ENCODE data around the gene EPHA6. TPM values are rescaled to one million over a fixed set of nuclear protein-coding genes. Genes with fewer than 3 reads are reported as not detected.
"Not testable (repeated sequence)": the region's sequence is repeated elsewhere in the genome, so short reads cannot be mapped to it uniquely, and the experiment has no call there.

EPHA6 gene
- total RNA-seq, 2 experiments from 2014 or later = not detected

DNA sequence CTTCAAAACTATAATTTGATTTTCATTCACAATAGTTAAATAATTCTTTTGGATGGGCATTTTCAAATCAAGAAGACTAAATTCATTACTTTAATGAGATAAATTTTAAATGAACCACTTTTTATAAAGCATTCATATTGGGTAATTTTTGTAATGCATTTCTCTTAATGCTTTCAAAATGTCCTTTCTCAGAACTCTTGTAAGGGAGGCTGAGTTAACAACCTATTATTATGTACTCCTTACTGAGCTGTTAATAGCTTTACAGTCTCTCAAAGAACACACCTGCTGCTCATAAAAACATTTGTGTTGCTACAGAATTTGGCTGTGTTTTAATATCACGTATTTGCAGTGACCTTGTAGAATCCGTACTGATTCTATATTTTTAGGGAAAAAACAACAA lies 616.2 kb downstream of the EPHA6 start:
- H3K4me1 Mint-ChIP-seq = no peaks in the 10 kb centered on the region
- no peak overlapping the region for H3K4me3 Mint-ChIP-seq
- peaks cover 9% of the 10 kb centered on the region for H3K9me3 Mint-ChIP-seq
- DNase-seq = no peak
- H3K36me3 Mint-ChIP-seq = no peaks in the 10 kb centered on the region
- no peak overlapping the region for H3K27ac Mint-ChIP-seq
- no peaks in the 10 kb centered on the region for H3K27me3 Mint-ChIP-seq

DNA sequence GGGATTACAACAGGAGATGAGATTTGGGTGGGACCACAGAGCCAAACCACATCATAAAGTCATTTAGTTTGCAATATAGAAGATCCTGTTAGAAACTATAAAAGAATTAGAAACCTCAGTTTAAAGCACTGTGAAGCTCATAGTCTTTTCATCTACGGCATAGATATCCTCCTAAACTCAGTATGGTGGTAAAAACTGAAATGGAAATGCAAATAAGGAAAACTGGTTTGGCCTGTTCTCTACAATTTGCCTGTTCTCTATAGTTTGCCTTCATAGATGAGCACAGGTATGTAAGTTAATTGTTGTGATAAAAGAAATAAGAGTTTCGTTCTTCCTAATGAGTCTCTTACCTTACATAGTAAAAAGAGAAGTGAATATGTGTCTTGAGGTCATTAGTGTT lies 618.5 kb downstream of the EPHA6 start:
- Mint-ChIP-seq H3K4me1 (no peaks in the 10 kb centered on the region), H3K36me3 (no peaks in the 10 kb centered on the region), H3K9me3 (no peaks in the 10 kb centered on the region), H3K27me3 (no peaks in the 10 kb centered on the region), H3K27ac (no peak overlapping the region), H3K4me3 (no peak overlapping the region)
- DNase-seq = no peak

DNA sequence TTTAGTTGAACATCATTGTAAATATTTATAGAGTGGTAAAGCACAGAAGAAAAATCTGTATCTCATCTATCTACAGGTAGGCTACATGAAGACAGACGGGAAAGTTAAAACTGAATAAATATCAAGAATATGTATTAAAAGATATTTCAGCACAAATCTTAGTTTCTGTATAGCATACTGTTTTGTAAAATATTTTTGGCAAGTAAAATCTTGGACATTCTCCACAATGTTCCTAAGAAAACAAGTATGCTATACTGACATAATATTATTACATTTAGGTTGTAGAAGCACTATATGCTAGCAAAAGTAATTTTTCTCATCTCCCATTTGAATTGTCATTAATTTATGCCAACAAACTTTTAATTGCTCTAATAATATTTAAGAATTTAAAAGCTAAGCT lies 623.7 kb downstream of the EPHA6 start:
- Mint-ChIP-seq H3K27me3 (no peaks in the 10 kb centered on the region), H3K9me3 (no peaks in the 10 kb centered on the region), H3K36me3 (no peaks in the 10 kb centered on the region), H3K4me1 (no peaks in the 10 kb centered on the region), H3K4me3 (no peak overlapping the region), H3K27ac (no peak overlapping the region)
- DNase-seq = no peak

DNA sequence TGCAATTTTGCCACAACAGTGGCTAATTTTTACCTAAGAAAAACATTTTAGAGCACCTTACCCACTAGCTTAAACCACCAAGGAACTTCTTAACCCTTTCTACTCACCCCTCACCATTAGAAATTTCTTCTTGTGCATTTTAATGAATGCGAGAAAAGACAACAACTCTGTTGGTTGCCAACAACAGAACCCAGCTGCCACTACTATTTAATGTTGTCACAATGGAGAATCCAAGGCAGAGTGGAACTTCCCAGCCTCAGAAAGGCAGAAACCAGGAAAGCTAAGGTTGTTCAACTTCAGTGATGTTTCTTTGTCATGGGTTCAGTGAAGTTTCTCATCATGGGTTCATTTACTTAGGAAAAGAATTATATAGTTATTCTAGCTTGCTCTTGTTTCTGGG lies 625.0 kb downstream of the EPHA6 start:
- Mint-ChIP-seq H3K36me3 (no peaks in the 10 kb centered on the region), H3K4me1 (no peaks in the 10 kb centered on the region), H3K9me3 (no peaks in the 10 kb centered on the region), H3K27ac (no peak overlapping the region), H3K4me3 (no peak overlapping the region), H3K27me3 (no peaks in the 10 kb centered on the region)
- DNase-seq = no peak

DNA sequence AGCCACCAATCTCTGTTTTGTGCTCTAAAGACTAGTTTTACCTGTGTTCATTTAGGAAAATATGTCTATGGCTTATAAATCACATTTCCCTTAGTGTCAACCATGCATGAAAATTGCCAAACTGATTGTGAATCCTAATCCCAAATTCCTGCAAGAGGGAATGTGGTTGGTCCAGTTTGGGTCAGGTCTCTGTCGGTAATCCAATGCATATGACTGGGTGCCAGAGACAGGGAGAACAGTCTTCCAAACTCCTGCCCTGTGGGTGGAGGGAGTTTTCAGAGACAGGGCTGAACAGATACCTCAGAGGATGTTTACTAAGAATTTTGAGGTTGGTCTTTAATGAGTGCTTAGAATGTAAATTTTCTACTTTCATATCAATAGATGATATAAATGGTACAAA lies 649.6 kb downstream of the EPHA6 start:
- DNase-seq = no peak
- Mint-ChIP-seq H3K4me3 (no peak overlapping the region), H3K4me1 (no peaks in the 10 kb centered on the region), H3K36me3 (no peaks in the 10 kb centered on the region), H3K27ac (no peak overlapping the region), H3K9me3 (no peaks in the 10 kb centered on the region), H3K27me3 (no peaks in the 10 kb centered on the region)

DNA sequence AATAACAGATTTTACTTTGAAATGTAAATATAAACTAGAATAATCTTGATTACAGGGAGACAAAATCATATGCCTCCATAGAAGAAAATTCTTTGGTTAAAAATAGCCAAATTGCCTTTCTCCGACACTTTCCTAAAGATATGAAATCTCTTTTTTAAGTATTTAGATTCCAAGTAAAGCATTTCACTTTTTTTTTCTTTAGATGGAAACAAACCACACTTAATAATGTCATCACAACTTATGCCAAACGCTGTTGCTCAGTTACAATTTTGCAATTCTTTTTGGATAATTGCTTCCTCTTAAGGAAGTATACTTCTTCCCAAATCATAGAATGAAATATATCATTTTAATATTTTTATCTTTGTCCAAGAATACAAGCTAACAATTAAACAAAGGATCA lies 656.1 kb downstream of the EPHA6 start:
- no peaks in the 10 kb centered on the region for H3K36me3 Mint-ChIP-seq
- H3K9me3 Mint-ChIP-seq = no peaks in the 10 kb centered on the region
- DNase-seq = no peak
- no peaks in the 10 kb centered on the region for H3K27me3 Mint-ChIP-seq
- no peak overlapping the region for H3K4me3 Mint-ChIP-seq
- H3K27ac Mint-ChIP-seq = no peak overlapping the region
- no peaks in the 10 kb centered on the region for H3K4me1 Mint-ChIP-seq

DNA sequence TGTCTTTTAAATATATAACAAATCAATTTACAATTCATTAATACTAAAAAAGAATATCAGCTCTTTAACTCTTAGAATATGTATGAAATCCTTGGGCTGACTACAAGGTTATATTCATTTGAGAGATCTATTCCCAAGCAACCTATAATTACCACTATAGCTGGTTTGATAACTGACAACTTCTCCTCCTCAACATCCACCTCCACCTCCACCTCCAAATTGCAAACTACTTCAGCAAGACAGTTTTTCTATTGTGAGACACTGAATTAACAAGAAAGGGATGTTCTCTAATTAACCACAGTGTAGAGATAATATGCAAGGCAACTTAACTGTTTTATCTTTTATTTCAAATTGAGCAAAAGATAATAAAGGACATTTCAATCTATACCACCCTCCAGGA lies 665.3 kb downstream of the EPHA6 start:
- H3K36me3 Mint-ChIP-seq = no peaks in the 10 kb centered on the region
- DNase-seq = no peak
- H3K4me1 Mint-ChIP-seq = no peaks in the 10 kb centered on the region
- no peak overlapping the region for H3K27ac Mint-ChIP-seq
- H3K4me3 Mint-ChIP-seq = no peak overlapping the region
- peaks cover 3% of the 10 kb centered on the region for H3K9me3 Mint-ChIP-seq
- no peaks in the 10 kb centered on the region for H3K27me3 Mint-ChIP-seq

DNA sequence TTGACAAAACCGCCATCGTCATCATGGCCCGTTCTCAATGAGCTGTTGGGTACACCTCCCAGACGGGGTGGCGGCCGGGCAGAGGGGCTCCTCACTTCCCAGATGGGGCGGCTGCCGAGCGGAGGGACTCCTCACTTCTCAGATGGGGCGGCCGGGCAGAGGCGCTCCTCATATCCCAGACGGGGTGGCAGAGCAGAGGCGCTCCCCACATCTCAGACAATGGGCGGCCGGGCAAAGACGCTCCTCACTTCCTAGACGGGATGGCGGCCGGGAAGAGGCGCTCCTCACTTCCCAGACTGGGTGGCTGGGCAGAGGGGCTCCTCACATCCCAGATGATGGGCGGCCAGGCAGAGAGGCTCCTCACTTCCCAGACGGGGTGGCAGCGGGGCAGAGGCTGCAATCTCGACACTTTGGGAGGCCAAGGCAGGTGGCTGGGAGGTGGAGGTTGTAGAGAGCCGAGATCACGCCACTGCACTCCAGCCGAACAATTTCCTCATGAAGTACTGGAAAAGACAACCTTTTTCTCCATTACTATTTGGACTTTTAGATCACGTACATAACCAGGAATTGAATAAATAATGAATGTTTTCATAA lies 666.4 kb downstream of the EPHA6 start:
- H3K9me3 Mint-ChIP-seq, H3K27ac Mint-ChIP-seq, DNase-seq, H3K36me3 Mint-ChIP-seq, H3K27me3 Mint-ChIP-seq, H3K4me1 Mint-ChIP-seq, H3K4me3 Mint-ChIP-seq: not testable (repeated sequence)

DNA sequence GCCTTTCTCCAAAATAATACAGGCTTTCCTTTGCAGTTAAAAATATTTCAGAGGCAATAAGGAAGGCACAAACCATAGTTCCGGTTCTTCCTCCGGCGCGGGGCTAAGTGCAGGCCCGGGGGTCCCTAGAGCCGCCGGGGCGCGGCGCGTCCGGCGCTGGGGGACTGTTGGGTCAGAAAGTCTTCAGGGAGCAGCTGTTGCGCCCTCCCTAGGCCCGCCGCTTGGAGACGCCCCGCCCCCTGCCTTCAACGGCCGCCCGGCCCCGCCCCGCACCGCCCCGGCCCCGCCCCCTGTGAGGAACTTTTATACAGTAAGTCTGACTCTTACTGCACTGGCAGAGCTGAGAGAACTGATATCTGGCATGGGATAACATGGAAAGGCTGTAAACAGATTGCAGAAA lies 667.0 kb downstream of the EPHA6 start:
- Mint-ChIP-seq H3K4me3 (no peak overlapping the region), H3K36me3 (no peaks in the 10 kb centered on the region), H3K27me3 (no peaks in the 10 kb centered on the region), H3K9me3 (peaks cover 3% of the 10 kb centered on the region), H3K27ac (no peak overlapping the region), H3K4me1 (no peaks in the 10 kb centered on the region)
- DNase-seq = no peak

DNA sequence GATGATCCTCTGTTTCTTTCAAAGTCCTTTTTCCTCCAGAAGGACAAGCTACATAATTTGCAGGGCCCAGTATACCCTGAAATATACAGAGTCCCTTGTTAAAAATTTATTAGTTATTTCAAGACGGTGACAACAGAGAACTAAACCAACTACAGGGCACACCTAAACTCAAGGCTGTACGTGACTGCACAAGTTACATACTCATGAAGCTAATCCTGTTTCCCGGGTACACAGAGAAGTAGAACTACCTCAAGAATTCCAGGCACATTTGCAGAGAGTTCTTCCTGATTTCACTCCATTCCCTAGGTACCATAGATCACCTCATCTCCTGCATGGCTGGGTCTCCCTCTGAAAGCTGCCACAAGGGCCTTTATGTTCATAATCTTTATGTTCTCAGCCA lies 670.8 kb downstream of the EPHA6 start:
- Mint-ChIP-seq H3K4me3 (no peak overlapping the region), H3K4me1 (no peaks in the 10 kb centered on the region), H3K27ac (no peak overlapping the region), H3K9me3 (peaks cover 3% of the 10 kb centered on the region), H3K27me3 (no peaks in the 10 kb centered on the region), H3K36me3 (no peaks in the 10 kb centered on the region)
- DNase-seq = no peak

DNA sequence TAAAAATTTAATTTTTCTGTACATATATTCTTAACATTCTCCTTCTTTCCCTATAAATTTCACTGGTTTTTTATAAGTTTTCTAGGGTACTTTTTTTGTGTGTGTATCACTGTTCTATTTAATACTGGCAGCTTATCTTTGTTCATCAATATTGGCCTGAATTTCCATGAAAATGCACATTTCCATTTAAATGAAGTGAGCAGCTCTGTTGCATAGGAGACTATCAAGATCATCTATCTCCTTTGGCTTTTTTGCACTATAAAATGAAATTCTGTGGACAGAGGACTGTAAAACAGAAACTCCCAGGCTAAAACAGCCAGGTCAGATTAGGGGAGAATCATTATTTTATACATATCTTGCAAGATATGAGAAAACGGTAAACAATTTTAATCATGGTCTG lies 673.2 kb downstream of the EPHA6 start:
- no peak overlapping the region for H3K4me3 Mint-ChIP-seq
- H3K27ac Mint-ChIP-seq = no peak overlapping the region
- H3K27me3 Mint-ChIP-seq = no peaks in the 10 kb centered on the region
- H3K36me3 Mint-ChIP-seq = no peaks in the 10 kb centered on the region
- H3K9me3 Mint-ChIP-seq = no peaks in the 10 kb centered on the region
- no peak for DNase-seq
- H3K4me1 Mint-ChIP-seq = no peaks in the 10 kb centered on the region

DNA sequence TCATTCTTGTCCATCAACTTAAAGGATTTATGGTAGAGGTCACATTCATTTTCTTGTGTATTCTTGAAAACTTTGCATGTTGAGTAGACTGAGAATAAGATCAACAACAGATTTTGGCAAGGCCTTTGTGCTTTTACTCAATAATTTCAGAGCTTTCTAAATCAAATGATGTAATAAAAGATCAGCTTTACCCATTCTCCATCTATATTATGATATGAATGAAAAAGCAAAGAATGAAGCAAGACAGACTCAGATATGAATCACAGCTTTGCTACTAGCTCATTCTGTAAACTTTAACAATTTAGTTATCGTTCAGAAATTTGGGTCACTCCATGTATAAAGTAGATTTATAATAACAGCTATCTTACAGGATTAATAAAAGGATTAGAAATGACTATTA lies 674.3 kb downstream of the EPHA6 start:
- no peaks in the 10 kb centered on the region for H3K4me1 Mint-ChIP-seq
- H3K9me3 Mint-ChIP-seq = no peaks in the 10 kb centered on the region
- no peak overlapping the region for H3K4me3 Mint-ChIP-seq
- DNase-seq = no peak
- no peak overlapping the region for H3K27ac Mint-ChIP-seq
- H3K36me3 Mint-ChIP-seq = no peaks in the 10 kb centered on the region
- H3K27me3 Mint-ChIP-seq = no peaks in the 10 kb centered on the region

DNA sequence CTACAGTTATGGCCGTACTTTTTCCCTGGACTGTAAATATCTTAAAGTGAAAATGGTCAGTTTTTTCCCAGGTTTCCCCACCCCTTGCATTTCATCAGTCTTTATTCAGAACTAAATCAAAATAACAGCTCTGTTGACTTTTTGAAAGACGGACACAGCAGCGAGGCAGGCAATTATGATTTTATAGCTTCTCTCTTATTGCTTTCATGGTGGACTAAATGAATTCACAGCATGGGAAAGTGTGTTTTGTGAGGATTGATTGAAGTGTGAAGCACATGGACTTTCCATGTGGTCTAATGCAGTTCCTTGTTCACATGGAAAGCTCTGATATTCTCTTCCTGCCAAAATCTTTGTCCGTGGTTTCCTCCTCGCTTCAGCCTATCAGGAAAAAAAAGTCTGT lies 681.5 kb downstream of the EPHA6 start:
- no peak overlapping the region for H3K4me3 Mint-ChIP-seq
- DNase-seq = no peak
- H3K27me3 Mint-ChIP-seq = no peaks in the 10 kb centered on the region
- H3K4me1 Mint-ChIP-seq = no peaks in the 10 kb centered on the region
- H3K9me3 Mint-ChIP-seq = peaks cover 2% of the 10 kb centered on the region
- H3K36me3 Mint-ChIP-seq = no peaks in the 10 kb centered on the region
- no peak overlapping the region for H3K27ac Mint-ChIP-seq

DNA sequence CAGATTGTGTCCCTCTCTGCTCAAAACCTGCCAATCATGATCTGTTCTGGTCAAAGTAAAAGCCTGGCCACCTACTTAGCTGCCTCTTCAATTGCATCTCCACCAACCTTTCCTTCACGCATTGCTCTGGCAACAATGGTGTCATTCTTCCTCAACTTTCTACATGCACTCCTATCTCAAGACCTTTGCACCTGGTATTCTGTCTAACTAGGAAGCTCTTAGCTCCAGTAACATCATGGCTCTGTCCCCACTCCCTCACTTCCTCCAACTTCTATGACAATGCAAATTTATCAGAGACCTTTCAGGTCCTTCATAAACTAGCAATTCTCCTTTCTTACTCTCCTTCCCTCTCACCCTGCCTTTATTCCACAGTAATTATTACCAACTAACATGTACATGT lies 682.7 kb downstream of the EPHA6 start:
- Mint-ChIP-seq H3K4me3 (no peak overlapping the region), H3K9me3 (peaks cover 6% of the 10 kb centered on the region), H3K27ac (no peak overlapping the region), H3K27me3 (no peaks in the 10 kb centered on the region), H3K36me3 (no peaks in the 10 kb centered on the region), H3K4me1 (no peaks in the 10 kb centered on the region)
- DNase-seq = no peak

DNA sequence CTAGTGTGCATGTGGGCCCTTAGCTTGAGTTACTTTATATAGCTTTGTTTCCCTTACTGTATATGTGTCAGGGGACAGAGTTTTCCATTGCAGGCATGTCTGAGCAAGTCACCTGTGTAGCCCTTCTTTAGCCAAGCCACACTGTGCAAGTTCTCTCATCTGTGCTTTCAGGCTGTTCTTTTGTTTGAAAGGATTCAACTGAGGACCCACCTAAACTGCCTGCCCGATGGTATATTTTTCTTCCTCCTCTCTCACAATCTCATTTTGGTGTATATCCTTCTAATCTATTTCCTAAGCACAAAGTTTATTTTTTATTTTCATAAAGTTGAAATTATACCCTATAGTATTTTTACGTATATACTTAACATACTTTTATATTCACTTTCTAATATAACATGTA lies 690.1 kb downstream of the EPHA6 start:
- Mint-ChIP-seq H3K27me3 (no peaks in the 10 kb centered on the region), H3K27ac (no peak overlapping the region), H3K4me1 (no peaks in the 10 kb centered on the region), H3K9me3 (peaks cover 21% of the 10 kb centered on the region), H3K4me3 (no peak overlapping the region), H3K36me3 (no peaks in the 10 kb centered on the region)
- no peak for DNase-seq

DNA sequence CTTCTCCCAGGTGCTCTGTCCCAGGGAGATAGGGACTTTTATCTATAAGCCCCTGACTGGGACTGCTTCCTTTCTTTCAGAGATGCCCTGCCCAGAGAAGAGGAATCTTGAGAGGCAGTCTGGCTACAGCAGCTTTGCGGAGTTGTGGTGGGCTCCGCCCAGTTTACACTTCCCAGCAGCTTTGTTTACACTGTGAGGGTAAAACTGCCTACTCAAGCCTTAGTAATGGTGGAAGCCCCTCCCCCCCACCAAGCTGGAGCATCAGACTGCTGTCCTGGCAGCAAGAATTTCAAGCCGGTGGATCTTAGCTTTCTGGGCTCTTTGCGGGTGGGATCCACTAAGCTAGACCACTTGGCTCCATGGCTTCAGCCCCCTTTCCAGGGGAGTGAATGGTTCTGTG lies 696.4 kb downstream of the EPHA6 start:
- no peak overlapping the region for H3K27ac Mint-ChIP-seq
- no peaks in the 10 kb centered on the region for H3K4me1 Mint-ChIP-seq
- H3K27me3 Mint-ChIP-seq = no peaks in the 10 kb centered on the region
- no peaks in the 10 kb centered on the region for H3K36me3 Mint-ChIP-seq
- no peak overlapping the region for H3K4me3 Mint-ChIP-seq
- H3K9me3 Mint-ChIP-seq = peaks cover 8% of the 10 kb centered on the region
- no peak for DNase-seq

DNA sequence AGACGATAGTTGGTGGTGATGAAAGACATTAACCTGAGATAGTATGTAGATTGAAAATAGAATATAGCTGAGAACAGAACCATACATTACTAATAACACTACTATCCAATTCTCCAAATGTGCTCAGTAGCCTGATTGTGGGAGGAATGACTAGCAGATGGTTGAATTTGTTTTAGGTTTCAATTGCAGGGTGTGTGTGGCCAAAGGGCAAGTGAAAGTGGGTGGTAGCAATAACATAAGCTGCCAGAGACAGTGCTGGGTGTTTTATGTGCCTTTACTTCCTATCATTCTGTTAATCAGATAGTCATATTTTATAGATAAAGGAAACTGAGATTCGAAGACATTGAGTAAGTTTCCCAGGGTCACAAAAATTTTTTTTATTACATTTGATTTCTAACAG lies 700.7 kb downstream of the EPHA6 start:
- H3K4me3 Mint-ChIP-seq = no peak overlapping the region
- H3K9me3 Mint-ChIP-seq = no peaks in the 10 kb centered on the region
- DNase-seq = no peak
- no peaks in the 10 kb centered on the region for H3K27me3 Mint-ChIP-seq
- H3K36me3 Mint-ChIP-seq = no peaks in the 10 kb centered on the region
- no peak overlapping the region for H3K27ac Mint-ChIP-seq
- no peaks in the 10 kb centered on the region for H3K4me1 Mint-ChIP-seq
